Loucy (cell line): ENCODE data around the gene VWF.

Source experiments
- CTCF ChIP-seq: fragments of 200-600 bp; sonication (generic); conservative IDR thresholded peaks from 2 replicates; pipeline ENCODE4 v1.5.1; 2014; ENCODE audit warnings: mild to moderate bottlenecking, antibody characterized with exemption, low read length
- EZH2phosphoT487 ChIP-seq: fragments of 200-600 bp; IDR thresholded peaks from 2 replicates; pipeline ENCODE4 v1.6.1; 2018; ENCODE audit warnings: antibody characterized with exemption, mild to moderate bottlenecking, moderate library complexity, borderline replicate concordance

GRCh38 chr12:5997260-5997659 is 127.2 kb downstream of the VWF start:
- TF ChIP-seq CTCF (no peak), EZH2phosphoT487 (no peak)
